DMS153 treated with DMSO at 0.1 percent for 48 hours (cell line): ENCODE results near the gene MRRF.
"Not testable (repeated sequence)": the region's sequence is repeated elsewhere in the genome, so short reads cannot be mapped to it uniquely, and the experiment has no call there.

Source experiments
- DNase-seq: peaks from one replicate; lab custom pipeline; 2025; ENCODE audit not compliant: unreplicated experiment; lab: John Stamatoyannopoulos, UW

The MRRF gene

DNA sequence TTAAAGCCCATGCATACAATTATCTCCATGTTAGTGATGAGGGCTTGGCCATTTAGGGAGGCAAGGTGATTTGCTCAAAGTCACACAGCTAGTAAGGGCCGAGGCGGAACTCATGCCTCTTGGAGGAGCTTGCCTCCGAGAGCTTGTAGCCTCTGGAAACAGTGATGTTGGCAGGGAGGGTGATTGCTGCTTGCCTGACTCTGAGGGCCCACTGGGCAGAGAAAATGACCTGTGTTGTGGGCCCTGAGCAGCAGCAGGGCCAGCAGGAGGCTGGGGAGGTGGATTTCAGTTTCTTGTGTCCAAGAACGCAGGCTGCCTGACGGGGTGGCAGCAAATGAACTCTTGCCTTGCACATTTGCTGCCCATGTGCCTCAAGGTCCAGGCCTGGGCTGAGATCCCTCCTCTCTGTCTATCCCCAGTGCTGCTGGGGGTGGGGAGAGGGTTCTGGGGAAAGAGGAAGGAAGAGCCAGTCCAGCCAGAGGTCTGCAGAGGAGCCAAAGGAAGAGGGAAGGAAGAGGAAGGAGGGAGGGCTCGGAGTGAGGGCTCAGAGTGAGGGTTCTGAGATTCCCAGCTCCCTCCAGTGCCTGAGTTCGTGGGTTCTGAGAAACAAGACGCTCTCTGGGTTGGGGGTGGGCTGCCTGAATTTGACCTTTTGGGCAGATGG, 90.0 kb downstream of the MRRF start:
- no peak for DNase-seq

DNA sequence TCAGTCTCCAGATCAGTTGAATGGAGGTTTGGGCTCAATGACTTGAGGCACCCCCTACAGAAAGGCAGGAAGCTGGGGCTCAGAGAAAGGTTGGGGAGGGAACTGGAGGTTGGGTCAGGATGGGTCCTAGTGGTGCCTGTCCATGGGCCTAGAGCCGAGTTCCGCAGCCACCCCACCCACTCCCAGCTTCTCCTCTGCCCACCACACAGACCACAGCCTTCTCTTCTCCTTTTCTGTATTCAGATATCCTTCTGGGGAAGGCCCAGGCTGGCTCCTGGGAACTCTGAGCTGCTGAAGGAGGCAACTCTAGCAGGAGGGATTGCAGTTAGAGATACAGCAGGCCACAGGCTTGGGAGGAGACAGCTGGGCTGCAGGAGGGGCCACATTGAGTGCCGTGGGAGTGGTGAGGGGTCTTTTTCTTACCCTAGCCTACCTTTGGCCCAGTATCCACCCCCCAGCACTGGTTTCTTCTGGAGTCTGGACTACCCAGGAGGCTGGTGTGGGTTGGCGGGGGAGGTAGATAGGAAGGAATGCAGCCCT, 90.7 kb downstream of the MRRF start:
- DNase-seq: no peak

- DNase-seq: no peak
Observed at GRCh38 chr9:122356627-122357026, 91.9 kb downstream of the MRRF start.

DNA sequence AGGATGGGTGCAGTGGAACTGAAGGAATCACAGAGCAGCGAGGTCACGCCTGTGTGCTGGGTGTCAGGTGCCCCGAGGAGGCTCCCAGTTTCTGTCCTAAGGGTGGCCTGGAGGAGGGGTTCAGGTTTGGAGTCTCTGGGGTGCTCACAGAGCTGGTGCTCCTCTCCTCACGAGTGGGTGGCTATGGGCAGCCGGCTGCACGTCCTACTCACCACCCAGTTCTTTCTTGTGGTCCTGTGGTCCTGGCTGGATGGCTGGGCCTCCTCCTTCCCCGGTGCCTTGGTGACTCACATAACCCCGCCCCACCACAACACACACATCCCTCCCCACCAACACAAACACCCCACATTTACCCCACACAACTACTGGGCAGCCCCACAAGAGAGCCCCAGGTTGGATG, 96.2 kb downstream of the MRRF start:
- DNase-seq: no peak

DNA sequence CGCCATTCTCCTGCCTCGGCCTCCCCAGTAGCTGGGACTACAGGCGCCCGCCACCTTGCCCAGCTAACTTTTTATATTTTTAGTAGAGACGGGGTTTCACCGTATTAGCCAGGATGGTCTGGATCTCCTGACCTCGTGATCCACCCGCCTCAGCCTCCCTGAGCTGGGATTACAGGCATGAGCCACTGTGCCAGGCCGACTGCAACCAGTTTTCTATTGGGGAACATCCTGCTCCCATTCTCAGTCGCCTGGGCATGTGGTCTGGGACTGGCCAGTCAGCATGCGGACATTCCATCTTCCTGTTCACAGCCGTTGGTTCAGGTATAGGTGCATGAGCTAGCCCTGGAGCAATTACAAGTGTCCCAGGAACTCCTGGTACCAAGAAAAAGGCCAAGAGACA, 98.4 kb downstream of the MRRF start:
- DNase-seq: not testable (repeated sequence)

DNA sequence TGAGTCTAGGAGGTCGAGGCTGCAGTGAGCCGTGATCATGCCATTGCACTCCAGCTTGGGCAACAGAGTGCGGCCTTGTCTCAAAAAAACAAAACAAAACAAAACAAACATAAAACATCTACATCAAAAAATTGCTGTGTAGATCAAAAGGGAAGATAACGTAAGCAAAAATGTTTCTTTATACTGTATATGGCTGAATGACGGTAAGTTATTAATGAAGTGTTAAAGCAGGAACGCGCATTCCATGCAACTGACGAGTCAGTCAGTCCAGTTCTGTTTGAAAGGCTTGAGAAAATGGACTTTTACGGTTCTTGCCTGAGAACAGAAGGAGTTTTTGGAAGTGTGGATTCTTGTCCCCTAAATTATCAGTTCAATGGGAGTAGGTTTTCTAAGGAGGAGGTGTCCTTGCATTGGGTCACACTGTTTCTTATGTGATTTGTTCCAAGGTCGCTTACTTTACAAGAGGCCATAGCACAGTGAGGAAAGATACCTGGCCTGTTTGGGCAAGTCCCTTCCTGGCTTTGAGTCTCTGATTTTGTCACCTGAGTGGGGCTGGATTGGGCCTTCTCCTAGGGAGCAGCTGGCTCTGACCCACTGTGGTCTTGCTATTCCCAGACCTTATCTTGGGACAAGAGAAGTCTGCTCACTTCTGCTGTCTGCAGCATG, 99.6 kb downstream of the MRRF start:
- no peak for DNase-seq

GRCh38 chr9:122364783-122365150, 100.1 kb downstream of the MRRF start:
- no peak for DNase-seq

- DNase-seq: no peak
Observed at GRCh38 chr9:122366074-122366660, 101.5 kb downstream of the MRRF start.

GRCh38 chr9:122367065-122367464, 102.4 kb downstream of the MRRF start:
- no peak for DNase-seq

DNA sequence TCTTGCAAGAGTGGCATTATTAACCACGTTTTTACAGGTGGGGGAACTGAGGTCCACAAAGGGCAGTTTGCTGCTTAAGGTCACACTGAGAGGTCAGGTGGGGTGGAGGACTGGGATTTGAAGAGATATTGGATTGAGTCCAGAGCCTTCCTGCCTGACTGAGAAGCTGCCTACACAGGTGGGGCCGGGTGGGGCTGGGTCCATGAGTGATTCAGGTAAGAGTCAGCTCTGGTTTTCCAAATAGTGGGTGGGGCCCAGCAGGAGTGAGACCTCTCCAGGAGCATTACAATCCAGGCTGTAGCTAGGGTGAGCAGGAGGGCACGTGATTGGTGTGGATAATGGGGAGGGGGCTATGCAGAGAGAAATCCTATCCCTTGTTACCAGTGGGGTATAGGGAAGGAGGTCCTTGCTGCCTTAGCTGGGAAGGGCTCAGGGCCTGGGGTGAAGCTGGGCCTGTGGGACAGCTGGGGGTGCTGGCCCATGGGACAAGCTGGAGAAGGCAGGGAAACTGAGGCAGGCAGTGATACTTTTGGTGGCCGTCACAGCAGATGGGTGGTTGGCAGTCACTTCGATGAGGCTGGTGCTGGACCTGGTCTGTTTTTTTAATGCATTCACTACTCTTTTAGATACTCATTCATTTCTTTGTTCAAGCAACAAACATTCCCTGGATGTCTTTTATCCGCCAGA, 103.2 kb downstream of the MRRF start:
- no peak for DNase-seq

GRCh38 chr9:122368642-122369041, 104.0 kb downstream of the MRRF start:
- no peak for DNase-seq

DNA sequence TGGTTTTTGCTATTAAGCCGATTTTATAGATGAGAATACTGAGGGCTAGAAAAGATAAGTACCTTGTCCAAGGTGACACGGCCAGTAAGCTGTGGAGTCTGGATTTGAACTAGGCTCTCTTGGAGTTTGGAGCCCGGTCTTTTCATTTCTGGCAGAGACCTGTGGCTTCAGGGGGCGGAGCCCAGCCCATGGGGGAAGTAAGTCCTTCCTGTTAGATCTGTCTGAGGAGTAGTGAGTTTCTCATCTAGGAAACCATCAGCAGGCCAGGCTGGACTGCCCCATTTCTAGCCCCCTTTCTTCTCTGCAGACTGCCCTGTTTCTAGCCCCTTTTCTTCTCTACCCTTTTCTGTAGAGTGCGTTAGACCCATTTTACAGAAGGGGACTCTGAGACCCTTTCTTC, 105.6 kb downstream of the MRRF start:
- no peak for DNase-seq

DNA sequence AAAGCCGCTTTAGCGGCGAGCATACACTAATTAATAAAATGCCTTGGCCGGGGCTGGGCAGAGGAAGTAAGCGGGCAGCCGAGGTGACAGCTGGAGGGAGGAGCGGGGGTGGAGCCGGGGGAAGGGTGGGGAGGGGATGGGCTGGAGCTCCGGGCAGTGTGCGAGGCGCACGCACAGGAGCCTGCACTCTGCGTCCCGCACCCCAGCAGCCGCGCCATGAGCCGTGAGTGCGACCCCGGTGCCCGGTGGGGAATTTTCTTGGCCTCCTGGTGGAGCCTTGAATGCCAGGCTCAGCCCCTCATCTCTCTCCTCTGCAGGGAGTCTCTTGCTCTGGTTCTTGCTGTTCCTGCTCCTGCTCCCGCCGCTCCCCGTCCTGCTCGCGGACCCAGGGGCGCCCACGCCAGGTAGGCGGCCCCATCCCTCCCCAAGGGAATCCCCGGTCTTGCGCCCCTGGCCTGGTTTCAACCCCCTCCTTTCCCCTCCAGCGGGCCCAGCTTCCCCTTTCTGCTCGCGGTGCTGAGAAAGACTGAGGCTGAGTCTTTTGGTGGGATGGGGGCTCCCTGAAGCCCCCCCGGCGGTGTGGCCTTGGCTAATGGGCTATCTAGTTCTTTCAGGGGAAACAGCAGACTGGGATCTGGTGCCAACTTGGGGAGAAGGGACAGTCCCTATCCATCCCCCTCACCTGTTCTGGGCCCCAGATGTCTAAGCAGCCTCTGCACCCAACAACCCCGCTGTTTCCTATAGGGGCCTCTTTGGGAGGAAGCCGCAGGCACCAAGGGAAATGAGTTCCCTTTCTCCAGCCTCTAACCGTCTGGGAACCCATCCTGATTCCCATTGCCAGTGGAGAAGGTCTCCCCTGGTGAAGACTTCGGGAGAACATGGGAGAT, 106.4 kb downstream of the MRRF start, which contains the start of gene PTGS1:
PTGS1 (plus strand) TSS at position 156 of the 887 bp plus-strand sequence; CDS start at position 217, 61 bp downstream.
- peak; percentile 15 for DNase-seq

DNA sequence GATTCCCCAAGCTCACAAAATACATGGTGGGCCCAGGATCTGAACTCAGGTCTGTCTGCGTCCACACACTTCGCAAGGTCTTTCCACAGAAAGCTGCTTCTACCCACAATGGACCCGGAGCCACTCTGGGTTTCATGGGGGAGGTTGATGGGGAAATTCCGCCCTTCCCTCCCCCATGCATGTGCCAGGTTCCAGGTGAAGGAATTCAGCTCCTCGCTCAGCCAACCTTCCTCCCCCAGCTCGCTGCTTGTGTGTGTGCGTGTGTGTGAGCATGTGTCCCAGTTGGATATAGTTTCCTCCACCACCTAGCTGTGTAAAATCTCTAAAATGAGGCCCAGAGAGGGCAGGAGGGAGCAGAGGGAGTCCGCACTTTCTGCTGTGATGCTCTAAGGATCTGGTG, 107.2 kb downstream of the MRRF start:
- DNase-seq: no peak

- no peak for DNase-seq
Observed at GRCh38 chr9:122372856-122373845, 108.5 kb downstream of the MRRF start.

GRCh38 chr9:122374885-122375420, 110.3 kb downstream of the MRRF start:
- no peak for DNase-seq

- no peak for DNase-seq
Observed at GRCh38 chr9:122376796-122377195, 112.1 kb downstream of the MRRF start.

DNA sequence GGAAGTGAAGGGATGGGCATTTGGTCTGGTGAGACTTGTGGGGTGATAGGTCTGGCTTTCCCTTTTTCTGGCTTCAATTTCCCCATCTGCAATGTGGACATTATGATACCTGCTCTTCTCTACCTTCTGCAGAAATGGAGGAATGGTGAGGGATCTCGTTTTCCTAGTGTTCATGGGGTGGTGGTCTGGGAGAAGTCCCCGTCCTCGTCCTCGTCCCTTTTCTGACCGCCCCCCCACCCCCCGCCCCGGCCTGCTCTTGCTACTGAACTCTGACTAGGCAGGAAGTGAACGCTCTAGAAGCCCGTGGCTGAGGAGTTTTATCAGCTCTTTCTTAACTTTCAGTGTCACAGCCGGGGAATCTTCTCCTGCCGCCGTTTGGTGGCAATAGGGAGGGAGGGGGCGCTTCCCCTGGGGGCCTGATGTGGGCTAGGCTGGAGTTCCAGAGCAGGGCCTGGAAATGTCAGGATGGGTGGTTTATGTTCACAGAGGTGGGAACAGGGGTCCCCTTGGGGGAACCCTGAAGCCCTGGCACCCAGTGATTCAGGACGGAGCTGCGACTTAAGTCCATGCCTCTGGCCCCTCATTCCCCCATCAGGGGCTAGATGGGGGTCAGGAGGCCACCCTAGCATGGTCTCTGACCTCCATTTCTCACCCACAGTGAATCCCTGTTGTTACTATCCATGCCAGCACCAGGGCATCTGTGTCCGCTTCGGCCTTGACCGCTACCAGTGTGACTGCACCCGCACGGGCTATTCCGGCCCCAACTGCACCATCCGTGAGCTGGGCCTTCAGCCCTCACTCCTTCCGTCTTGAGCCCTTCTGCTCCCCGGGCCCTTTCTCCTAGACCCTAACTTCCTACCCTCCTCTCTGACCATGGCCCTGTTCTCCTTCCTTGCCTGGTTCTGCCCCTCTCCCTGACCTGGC, 112.8 kb downstream of the MRRF start:
- DNase-seq: no peak
